K562 (cell line): ENCODE measurements around the gene SOX12. TPM values are rescaled to one million over a fixed set of nuclear protein-coding genes. Genes with fewer than 3 reads are reported as not detected.

Source experiments
- ATAC-seq: fragments of 200-7000 bp; cut with Tn5 transposase; 3 replicates; pipeline ENCODE4 v1.9.1; 2020; ENCODE audit warnings: moderate library complexity
- BruUV-seq: library from RNA; stranded (reverse); fragments of 400-500 nt; replicated peaks from 2 replicates; lab custom pipeline; 2021; lab: Mats Ljungman, UMichigan
- CTCF ChIA-PET: fragments of 300-600 bp; formaldehyde crosslinking; extraction: SDS; loops from one replicate; lab custom pipeline; 2021; ENCODE audit warnings: low intra/inter-chr PET ratio; lab: Yijun Ruan, JAX
- POLR2A ChIA-PET: fragments of 300-600, 350-650 bp; sonication (Branson Sonifier 250); formaldehyde crosslinking; extraction: SDS; loops from one replicate; lab custom pipeline; 2021; ENCODE audit warnings: antibody characterized with exemption, inconsistent platforms; lab: Yijun Ruan, JAX
- DNase-seq, 4 experiments: peaks; one replicate each; pipeline versions ENCODE4 v3.0.0 to v3.0.0-alpha.2; 2011 to 2018; ENCODE audit warnings: low spot score in 3 of 4, mixed read lengths in 3 of 4; ENCODE audit errors: extremely low read depth in 1 of 4
- FAIRE-seq: peaks from 2 replicates; lab custom pipeline; 2011; peaks lifted over from hg19 to GRCh38; lab: Jason Lieb, UNC
- H2AFZ ChIP-seq: 2 replicates; pipeline ENCODE4 v1.6.0; 2011; ENCODE audit warnings: low read depth, low read length, control low read depth, inconsistent platforms
- H3K27ac ChIP-seq: fragments of 200-600 bp; 3 replicates; pipeline ENCODE4 v1.8.0; 2011; ENCODE audit warnings: low read depth, mild to moderate bottlenecking, control low read depth, inconsistent platforms, low read length, moderate library complexity, mixed read lengths; ENCODE audit errors: extremely low read depth
- H3K27me3 ChIP-seq, 2 experiments: fragments of 300-600 bp in 1 of 2; 2 replicates in 1 of 2; 3 replicates in 1 of 2; pipeline versions ENCODE4 v1.6.0 to v1.8.0; 2011; ENCODE audit warnings: inconsistent platforms in 2 of 2, low read length in 2 of 2, mild to moderate bottlenecking in 1 of 2, mixed read lengths in 1 of 2, moderate library complexity in 1 of 2; ENCODE audit not compliant: control insufficient read depth in 2 of 2, insufficient read depth in 2 of 2
- H3K36me3 ChIP-seq: fragments of 300-600 bp; 3 replicates; pipeline ENCODE4 v1.8.0; 2011; ENCODE audit warnings: mild to moderate bottlenecking, low read length, inconsistent platforms; ENCODE audit not compliant: control insufficient read depth, insufficient read depth
- H3K4me1 ChIP-seq, 2 experiments: fragments of 200-600 bp in 1 of 2; replicated peaks in 1 of 2; 2 replicates in 1 of 2; 3 replicates in 1 of 2; pipeline versions ENCODE4 v1.5.1 to v1.8.0; 2011; ENCODE audit warnings: inconsistent platforms in 2 of 2, low read length in 2 of 2, mild to moderate bottlenecking in 1 of 2, mixed read lengths in 1 of 2, moderate library complexity in 1 of 2; ENCODE audit not compliant: control insufficient read depth in 2 of 2, insufficient read depth in 2 of 2
- H3K4me2 ChIP-seq: 2 replicates; pipeline ENCODE4 v1.6.1; 2011; ENCODE audit warnings: low read length, control low read depth, inconsistent platforms, mixed read lengths; ENCODE audit not compliant: insufficient read depth
- H3K4me3 ChIP-seq: fragments of 200-600 bp; sonication (generic), shearing (Covaris generic); 2 replicates; pipeline ENCODE4 v1.5.1; 2016; ENCODE audit warnings: control low read depth, inconsistent platforms
- H3K79me2 ChIP-seq: fragments of 200-600 bp; 3 replicates; pipeline ENCODE4 v1.8.0; 2011; ENCODE audit warnings: low read length, inconsistent platforms; ENCODE audit not compliant: control insufficient read depth, insufficient read depth
- H3K9ac ChIP-seq, 2 experiments: 2 replicates each; pipeline versions ENCODE4 v1.6.0 to v1.6.1; 2011; ENCODE audit warnings: low read depth in 2 of 2, low read length in 2 of 2, control low read depth in 1 of 2, inconsistent platforms in 1 of 2, mild to moderate bottlenecking in 1 of 2, mixed read lengths in 1 of 2; ENCODE audit not compliant: insufficient read depth in 1 of 2
- H3K9me1 ChIP-seq: one replicate; pipeline ENCODE4 v1.6.0; 2011; ENCODE audit warnings: inconsistent platforms, mild to moderate bottlenecking, low read length, moderate library complexity; ENCODE audit not compliant: control insufficient read depth, insufficient read depth
- H3K9me3 ChIP-seq: replicated peaks from 2 replicates; pipeline ENCODE4 v1.5.1; 2011; ENCODE audit warnings: low read depth, low read length, inconsistent platforms; ENCODE audit not compliant: control insufficient read depth, insufficient read depth
- H4K20me1 ChIP-seq: replicated peaks from 2 replicates; pipeline ENCODE4 v1.6.1; 2011; ENCODE audit warnings: low read length, inconsistent platforms, mixed read lengths; ENCODE audit not compliant: control insufficient read depth, insufficient read depth
- CEBPB ChIP-seq: fragments of 450-650 bp; IDR thresholded peaks from 2 replicates; pipeline ENCODE4 v1.6.1; 2016; ENCODE audit warnings: missing genetic modification characterization, missing compliant biosample characterization
- CEBPG ChIP-seq, 3 experiments: fragments of 200-800 bp in 1 of 3; sonication (Bioruptor generic) in 1 of 3; sonication (generic) in 1 of 3; formaldehyde crosslinking in 1 of 3; IDR thresholded peaks in 2 of 3; conservative IDR thresholded peaks in 1 of 3; 2 replicates each; pipeline versions ENCODE4 v1.6.1 to v1.8.0; 2016 to 2022; ENCODE audit warnings: missing compliant biosample characterization in 2 of 3, missing genetic modification characterization in 2 of 3, mild to moderate bottlenecking in 1 of 3, missing genetic modification reagents in 1 of 3
- CHD4 ChIP-seq: fragments of 200-600 bp; sonication (generic); IDR thresholded peaks from 3 replicates; pipeline ENCODE4 v1.6.1; 2012; ENCODE audit warnings: low read depth, mild to moderate bottlenecking, mixed read lengths, low read length, inconsistent platforms; ENCODE audit not compliant: insufficient read depth, insufficient replicate concordance, poor library complexity, severe bottlenecking
- KHSRP ChIP-seq: fragments of 450-650 bp; IDR thresholded peaks from 2 replicates; pipeline ENCODE4 v1.6.1; 2017
- MEF2D ChIP-seq: conservative IDR thresholded peaks from 2 replicates; pipeline ENCODE4 v1.6.1; 2016; ENCODE audit warnings: low read depth, missing genetic modification characterization, missing compliant biosample characterization
- SMARCB1 ChIP-seq: IDR thresholded peaks from 2 replicates; pipeline ENCODE4 v1.6.1; 2011; ENCODE audit warnings: improper control_type of control experiment, low read depth; ENCODE audit not compliant: insufficient read length
- ZNF431 ChIP-seq: sonication (generic); formaldehyde crosslinking; IDR thresholded peaks from 2 replicates; pipeline ENCODE4 v1.8.0; 2022; ENCODE audit warnings: mild to moderate bottlenecking, missing genetic modification reagents
- ZNF668 ChIP-seq: fragments of 250-450 bp; sonication (Bioruptor Pico); IDR thresholded peaks from 2 replicates; pipeline ENCODE4 v1.8.0; 2022; ENCODE audit warnings: mild to moderate bottlenecking, inconsistent platforms
- ZNF79 ChIP-seq: fragments of 250-450 bp; sonication (Bioruptor Pico); IDR thresholded peaks from 2 replicates; pipeline ENCODE4 v1.4.0; 2020; ENCODE audit warnings: low read depth, mild to moderate bottlenecking, moderate library complexity
- WGBS: fragments of 100-300 bp; shearing (Covaris generic); methylation state at CpG from one replicate; pipeline ENCODE4 v1.1.6; 2016; ENCODE audit warnings: low coverage, mixed read lengths; ENCODE audit not compliant: insufficient coverage; ENCODE audit errors: missing lambda C conversion rate; 5-methylcytosine and 5-hydroxymethylcytosine counted together
- in situ Hi-C: fragments of 300-500 bp; cut with MboI; formaldehyde crosslinking; loops from 4 replicates; pipeline ENCODE4 v1.15.0; 2018; ENCODE audit warnings: inconsistent platforms, mixed read lengths
- intact Hi-C: fragments of 100-400 bp; cut with micrococcal nuclease; formaldehyde crosslinking; loops from 2 replicates; pipeline ENCODE4 v1.14.2; 2022
- polyA plus RNA-seq, 8 experiments: library from polyadenylated mRNA; depleted of rRNA in 4 of 8; stranded (reverse) in 5 of 8; unstranded in 3 of 8; fragments of >200 nt; fragmentation: Nextera tagmentation in 2 of 8; fragmentation: Illumina TruSeq in 1 of 8; extraction: Ambion mirVana in 2 of 8; extraction: Trizol in 1 of 8; gene quantifications; 2 replicates each; pipeline versions ENCODE4 v1.2.1 to v1.2.3, GENCODE V29; 2011 to 2014; ENCODE audit warnings: inconsistent platforms in 1 of 8, missing spikeins in 1 of 8
- total RNA-seq, 7 experiments: library from RNA; depleted of rRNA in 6 of 7; stranded (reverse); fragments of >200 nt in 6 of 7; fragmentation: Illumina TruSeq in 2 of 7; extraction: Trizol in 2 of 7; gene quantifications; 2 replicates each; pipeline versions ENCODE4 v1.2.1 to v1.2.3, GENCODE V29; 2011 to 2021; ENCODE audit warnings: low replicate concordance in 1 of 7
- TF ChIP-seq, protein P1 (sequence below), 2 experiments: IDR thresholded peaks in 1 of 2; conservative IDR thresholded peaks in 1 of 2; 2 replicates each; pipeline ENCODE4 v1.6.1; 2016; ENCODE audit warnings: low read depth in 2 of 2, mild to moderate bottlenecking in 1 of 2, missing compliant biosample characterization in 1 of 2, missing genetic modification characterization in 1 of 2, moderate library complexity in 1 of 2

Gene SOX12
- total and polyA plus RNA-seq, 9 of the 15 experiments (the other 6 are each of a cell fraction or from before 2014, with no cell fraction given) = 0.42 to 26.3 (median 2.6) TPM

GRCh38 chr20:310645-311044 is 14.7 kb upstream of the SOX12 start:
- no peaks in the 10 kb centered on the region for H3K27me3 ChIP-seq
- H3K4me3 ChIP-seq = no peak overlapping the region
- H4K20me1 ChIP-seq = no peaks in the 10 kb centered on the region
- FAIRE-seq (no peak), ATAC-seq (no peak), DNase-seq (no peak)
- H3K79me2 ChIP-seq = no peaks in the 10 kb centered on the region
- H3K9ac ChIP-seq = no peak overlapping the region
- no peaks in the 10 kb centered on the region for H3K9me1 ChIP-seq
- CTCF ChIA-PET = no interaction called here
- in situ Hi-C loops = no loop called here
- no peak overlapping the region for H3K4me2 ChIP-seq
- BruUV-seq = no TSS peak
- H3K9me3 ChIP-seq = no peaks in the 10 kb centered on the region
- intact Hi-C loops = no loop called here
- H3K4me1 ChIP-seq = peaks cover 0 to 4% of the 10 kb centered on the region in 2 experiments; a peak in 2 of 5 replicates
- 81% methylated on average over 7 of the region's 7 CpGs for WGBS
- no peaks in the 10 kb centered on the region for H3K36me3 ChIP-seq
- no peak overlapping the region for H3K27ac ChIP-seq
- POLR2A ChIA-PET = no interaction called here
- H2AFZ ChIP-seq = no peak overlapping the region
- peak; percentile 61 for TF ChIP-seq CEBPB (tag)
- no peak for TF ChIP-seq CEBPG (CRISPR knock-in tag; IDR thresholded peaks at IDR 0.05)
- peak in 1 of 2 experiments; percentile 63; a peak in 1 of 4 replicates for TF ChIP-seq CEBPG (tag; conservative IDR thresholded peaks at IDR 0.05 in 1 of 2, IDR thresholded peaks at IDR 0.05 in 1 of 2)
- TF ChIP-seq MEF2D = no peak
- TF ChIP-seq, all 486 proteins: peak for 2

DNA sequence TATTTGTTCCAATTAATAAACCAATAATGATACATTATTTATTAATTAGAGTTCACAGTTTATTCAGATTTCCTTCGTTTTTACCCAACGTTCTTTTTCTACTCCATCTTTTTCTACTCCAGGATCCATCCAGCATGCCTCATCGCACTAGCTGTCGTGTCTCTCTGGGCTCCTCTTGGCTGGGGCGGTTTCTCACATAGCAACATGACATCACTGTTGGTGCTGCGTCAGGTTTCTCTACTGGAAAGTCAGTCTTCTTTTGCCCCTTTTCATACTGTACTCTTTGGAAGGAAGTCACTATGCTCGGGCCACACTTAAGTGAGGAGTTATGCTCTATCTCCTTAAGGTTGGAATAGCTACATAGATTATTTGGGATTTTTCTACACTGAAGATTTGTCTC is 13.7 kb upstream of the SOX12 start:
- Histone ChIP-seq H3K9me3 (no peaks in the 10 kb centered on the region), H2AFZ (no peak overlapping the region), H3K9me1 (no peaks in the 10 kb centered on the region), H3K27me3 (no peaks in the 10 kb centered on the region), H3K4me2 (no peak overlapping the region), H3K4me3 (no peak overlapping the region), H3K36me3 (no peaks in the 10 kb centered on the region), H4K20me1 (no peaks in the 10 kb centered on the region), H3K9ac (no peak overlapping the region), H3K4me1 (peaks cover 0 to 4% of the 10 kb centered on the region in 2 experiments; a peak in 2 of 5 replicates), H3K79me2 (no peaks in the 10 kb centered on the region), H3K27ac (no peak overlapping the region)
- no peak for FAIRE-seq
- in situ Hi-C loops (no loop called here), intact Hi-C loops (no loop called here)
- no peak for DNase-seq
- ATAC-seq = no peak
- TF ChIP-seq ZNF668 (CRISPR knock-in tag) (no peak), CHD4 (no peak), KHSRP (no peak), ZNF431 (CRISPR knock-in tag) (no peak), SMARCB1 (no peak), ZNF79 (no peak)
- TF ChIP-seq, protein P1, sequence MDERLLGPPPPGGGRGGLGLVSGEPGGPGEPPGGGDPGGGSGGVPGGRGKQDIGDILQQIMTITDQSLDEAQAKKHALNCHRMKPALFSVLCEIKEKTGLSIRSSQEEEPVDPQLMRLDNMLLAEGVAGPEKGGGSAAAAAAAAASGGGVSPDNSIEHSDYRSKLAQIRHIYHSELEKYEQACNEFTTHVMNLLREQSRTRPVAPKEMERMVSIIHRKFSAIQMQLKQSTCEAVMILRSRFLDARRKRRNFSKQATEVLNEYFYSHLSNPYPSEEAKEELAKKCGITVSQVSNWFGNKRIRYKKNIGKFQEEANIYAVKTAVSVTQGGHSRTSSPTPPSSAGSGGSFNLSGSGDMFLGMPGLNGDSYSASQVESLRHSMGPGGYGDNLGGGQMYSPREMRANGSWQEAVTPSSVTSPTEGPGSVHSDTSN (CRISPR knock-in tag; IDR thresholded peaks at IDR 0.05; ENCODE audit: low read depth) = no peak
- TF ChIP-seq, protein P1 (tag; conservative IDR thresholded peaks at IDR 0.05; ENCODE audit: low read depth) = no peak
- CTCF ChIA-PET = no interaction called here
- no TSS peak for BruUV-seq
- POLR2A ChIA-PET = interaction anchor here (1.1 to 2.4 kb wide), 2 partner anchors 11 to 12 kb away, joined by 5 to 9 read pairs; no protein-coding TSS in a partner anchor
- 80% methylated on average over 7 of the region's 7 CpGs for WGBS
